NCI-H1092 treated with DMSO at 0.1 percent for 48 hours (cell line): Measurements from ENCODE around the gene SIK3.

Source experiments
- DNase-seq: peaks from one replicate; lab custom pipeline; 2025; lab: John Stamatoyannopoulos, UW

Gene SIK3

DNA sequence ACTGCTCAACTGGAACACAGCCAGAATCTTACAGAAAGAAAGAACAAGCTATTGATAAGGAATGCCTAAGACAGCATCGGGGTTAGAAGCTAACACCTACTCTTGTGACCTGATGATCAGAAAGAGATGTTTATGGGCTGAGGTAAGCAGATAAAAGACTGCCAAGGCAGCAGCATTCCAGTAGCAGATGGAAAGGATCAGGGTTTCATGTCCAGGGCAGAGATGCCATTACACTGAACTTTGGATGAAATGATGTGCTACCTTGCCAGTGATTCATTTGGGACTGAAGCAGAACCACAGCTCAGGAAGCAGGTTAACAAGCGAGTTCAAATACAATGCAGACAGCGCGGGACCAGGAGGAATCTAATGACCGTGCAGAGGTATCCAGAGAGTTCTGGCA is 233.7 kb downstream of the SIK3 start:
- no peak for DNase-seq

DNA sequence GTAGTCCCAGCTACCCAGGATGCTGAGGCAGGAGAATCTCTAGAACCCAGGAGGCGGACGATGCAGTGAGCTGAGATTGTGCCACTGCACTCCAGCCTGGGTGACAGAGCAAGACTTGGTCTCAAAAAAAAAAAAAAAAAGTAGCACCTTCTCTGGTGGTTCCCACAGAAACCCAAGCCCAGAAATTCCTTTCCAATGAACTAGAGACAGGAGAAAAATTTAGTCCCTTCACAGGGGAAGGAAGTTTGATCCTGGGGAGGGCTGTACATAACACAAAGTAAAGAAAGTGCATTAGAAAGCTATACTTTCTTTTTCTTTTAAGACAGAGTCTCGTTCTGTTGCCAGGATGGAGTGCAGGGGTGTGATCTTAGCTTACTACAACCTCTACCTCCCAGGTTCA is 235.3 kb downstream of the SIK3 start:
- no peak for DNase-seq

DNA sequence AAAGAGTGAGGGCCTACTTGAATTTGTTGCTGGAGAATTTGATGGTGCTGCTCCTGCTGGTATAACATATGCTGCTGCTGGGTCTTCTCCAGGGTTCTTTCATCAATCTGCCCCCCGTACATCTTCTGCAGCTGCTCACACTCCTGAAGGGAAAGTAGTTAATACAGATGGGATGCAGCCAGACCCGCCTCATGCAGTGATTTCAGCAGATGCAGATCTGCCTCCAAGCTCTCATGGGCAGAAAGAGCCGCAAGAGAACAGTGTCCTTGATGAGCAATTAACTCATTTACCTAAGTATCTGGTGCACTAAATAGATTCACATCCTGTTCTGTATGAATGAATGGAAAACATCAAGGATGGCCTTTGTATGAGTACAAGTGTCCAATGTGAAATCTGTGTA is 236.0 kb downstream of the SIK3 start:
- DNase-seq, result no peak

DNA sequence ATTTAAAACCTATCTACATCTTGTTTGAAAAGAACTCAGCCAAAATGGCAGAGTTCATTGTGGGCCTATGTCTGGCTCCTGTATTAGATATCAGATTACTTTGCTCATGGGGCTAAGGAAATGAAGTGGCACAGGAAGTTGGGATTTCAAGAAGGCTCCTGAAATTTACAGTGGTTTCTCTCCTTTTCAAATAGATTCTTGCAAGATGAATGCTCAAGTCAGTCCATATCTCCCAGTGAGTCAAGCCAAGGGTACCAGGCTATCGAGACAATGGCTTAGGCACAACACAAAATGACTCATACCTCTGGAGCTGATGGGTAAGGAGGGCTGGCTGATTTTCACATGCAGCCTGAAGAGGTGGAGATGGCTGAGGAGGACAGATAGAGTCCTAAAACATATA is 236.7 kb downstream of the SIK3 start:
- no peak for DNase-seq

DNA sequence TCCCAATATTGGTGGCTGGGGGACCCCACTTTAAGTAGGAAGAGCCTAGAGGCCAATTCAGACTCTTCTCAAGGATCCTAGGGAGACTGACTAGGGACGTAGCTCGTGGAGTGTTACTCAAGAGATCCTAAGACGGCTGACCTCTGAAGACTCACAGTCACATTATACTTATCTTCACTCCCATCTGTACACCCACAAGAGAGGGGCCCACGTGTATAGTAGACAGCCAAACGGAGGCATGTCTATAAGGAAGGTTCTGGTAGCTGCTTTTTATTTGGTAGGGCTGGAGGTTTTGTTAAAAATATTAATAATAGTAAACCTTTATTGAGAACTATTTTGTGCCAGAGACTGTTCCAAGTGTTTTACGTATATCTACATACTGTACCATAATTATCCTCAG is 237.9 kb downstream of the SIK3 start:
- no peak for DNase-seq

DNA sequence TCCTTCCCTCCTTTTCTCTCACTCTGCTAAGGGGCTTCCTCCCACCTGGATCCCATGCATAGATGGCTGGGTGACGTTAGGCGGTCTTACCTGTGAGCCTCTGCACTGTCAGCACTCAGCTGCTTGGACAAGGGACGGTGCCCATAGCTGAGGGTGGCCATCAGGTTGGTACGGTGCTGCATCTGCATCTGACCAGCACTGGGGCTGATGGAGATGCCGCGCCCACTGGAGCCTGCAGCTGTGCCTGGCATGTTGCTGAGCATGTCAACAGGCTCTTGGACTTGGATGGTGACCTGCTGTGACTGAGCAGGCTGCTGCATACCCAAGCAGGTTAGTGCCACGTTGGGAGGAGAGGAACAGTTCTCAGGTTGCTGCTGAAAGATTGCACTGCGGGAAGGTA is 239.1 kb downstream of the SIK3 start:
- no peak for DNase-seq

DNA sequence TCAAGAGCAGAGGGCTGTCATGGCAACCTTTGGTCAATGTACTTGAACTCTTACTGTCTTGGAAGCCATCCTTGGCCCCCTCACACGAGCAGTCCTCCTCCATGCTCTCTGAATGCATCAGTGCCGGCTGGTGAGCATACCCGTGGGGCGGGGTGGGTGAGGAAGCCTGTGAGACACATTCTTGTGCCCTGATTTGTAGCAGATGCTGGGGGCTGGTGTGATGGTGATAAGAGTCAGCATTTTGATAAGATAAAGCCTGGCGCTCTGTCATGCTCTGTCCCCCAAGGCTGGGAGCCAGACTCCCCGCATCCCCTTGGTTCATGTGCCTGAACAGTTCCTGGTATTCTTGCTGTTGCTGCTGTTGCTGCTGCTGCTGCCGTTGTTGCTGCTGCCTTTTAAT is 240.3 kb downstream of the SIK3 start:
- DNase-seq, result no peak

DNA sequence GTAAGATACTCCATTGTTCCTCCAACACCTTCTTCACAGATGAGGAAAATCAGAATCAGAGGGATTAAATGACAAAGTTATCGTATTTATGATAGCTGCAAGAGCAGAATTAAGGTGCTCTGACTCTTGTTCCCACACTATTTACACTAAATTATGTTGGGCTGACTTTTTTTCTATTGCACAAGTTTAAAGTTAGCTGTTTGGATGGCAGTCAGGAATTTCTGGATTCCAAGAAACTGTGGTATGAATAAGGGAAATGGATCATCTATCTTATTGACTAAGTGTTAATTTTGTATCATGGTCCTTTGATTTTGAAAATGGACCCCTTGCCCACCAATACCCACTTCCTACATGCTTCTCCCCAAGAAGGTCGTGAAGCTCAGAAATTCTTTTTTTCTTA is 240.9 kb downstream of the SIK3 start:
- no peak for DNase-seq

DNA sequence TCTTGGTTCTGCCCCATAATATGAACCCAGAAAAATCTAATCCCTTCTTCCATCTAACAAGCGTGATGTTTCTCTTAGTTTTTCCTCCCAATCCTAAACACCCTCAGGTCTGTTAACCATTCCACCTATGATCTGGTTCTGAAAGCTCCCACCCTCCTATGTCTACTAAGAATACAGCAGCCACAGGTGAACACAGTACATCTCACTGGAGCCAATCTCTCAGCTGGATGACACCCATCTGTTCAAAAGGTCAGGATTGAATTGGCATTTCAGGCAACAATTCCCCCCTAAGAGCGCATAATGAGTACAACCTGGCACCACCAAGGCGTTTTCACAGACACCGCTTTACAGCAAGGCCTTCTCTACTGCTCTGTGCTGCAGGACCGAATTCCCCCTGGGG is 241.8 kb downstream of the SIK3 start:
- no peak for DNase-seq

DNA sequence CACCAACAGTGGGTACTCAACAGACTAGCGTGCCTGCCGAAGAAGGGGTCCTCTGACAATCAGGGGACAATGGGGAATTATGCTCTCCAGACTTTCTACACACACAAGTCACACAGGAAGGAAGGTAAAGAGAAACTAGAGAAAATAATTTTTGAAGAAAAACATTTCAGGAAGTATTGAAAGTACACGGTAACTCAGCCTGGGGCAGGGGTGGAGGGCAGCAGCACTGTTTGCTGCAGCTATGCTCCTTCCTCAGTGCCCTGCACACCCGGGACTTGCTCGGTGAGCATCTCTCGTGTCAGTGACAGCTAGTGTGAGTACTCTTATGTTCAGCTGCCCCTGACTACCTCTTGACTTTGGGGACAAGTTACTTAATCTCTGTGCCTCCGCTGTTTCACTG is 242.8 kb downstream of the SIK3 start:
- DNase-seq, result no peak

DNA sequence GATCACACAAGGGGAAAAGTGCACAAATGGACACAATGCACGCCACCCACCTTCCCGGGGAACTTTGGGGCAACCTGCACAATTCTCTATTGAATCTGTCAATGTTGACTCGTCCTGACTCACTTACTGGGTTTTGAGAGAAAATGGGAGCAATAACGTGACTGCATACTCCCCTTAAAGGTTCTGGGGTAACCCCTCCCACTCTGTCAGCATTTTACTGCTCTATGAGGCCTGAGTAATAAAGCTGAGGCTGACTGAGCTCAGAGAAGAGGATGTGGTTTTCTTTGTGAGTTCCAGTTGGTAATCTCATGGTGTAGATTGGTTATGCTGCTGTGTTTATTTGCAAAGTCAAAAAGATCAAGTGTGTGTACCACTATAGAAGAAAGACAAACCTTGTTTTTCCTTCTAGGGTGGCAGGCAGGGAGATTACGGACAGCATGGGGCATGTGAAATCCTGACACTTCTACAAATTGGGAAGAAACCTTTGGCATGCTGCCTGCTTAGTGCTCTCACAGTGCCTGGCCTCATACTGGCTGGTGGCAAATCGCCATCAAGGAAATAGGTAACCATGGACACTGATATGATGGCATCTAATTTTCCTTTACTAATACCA is 244.7 kb downstream of the SIK3 start:
- no peak for DNase-seq

DNA sequence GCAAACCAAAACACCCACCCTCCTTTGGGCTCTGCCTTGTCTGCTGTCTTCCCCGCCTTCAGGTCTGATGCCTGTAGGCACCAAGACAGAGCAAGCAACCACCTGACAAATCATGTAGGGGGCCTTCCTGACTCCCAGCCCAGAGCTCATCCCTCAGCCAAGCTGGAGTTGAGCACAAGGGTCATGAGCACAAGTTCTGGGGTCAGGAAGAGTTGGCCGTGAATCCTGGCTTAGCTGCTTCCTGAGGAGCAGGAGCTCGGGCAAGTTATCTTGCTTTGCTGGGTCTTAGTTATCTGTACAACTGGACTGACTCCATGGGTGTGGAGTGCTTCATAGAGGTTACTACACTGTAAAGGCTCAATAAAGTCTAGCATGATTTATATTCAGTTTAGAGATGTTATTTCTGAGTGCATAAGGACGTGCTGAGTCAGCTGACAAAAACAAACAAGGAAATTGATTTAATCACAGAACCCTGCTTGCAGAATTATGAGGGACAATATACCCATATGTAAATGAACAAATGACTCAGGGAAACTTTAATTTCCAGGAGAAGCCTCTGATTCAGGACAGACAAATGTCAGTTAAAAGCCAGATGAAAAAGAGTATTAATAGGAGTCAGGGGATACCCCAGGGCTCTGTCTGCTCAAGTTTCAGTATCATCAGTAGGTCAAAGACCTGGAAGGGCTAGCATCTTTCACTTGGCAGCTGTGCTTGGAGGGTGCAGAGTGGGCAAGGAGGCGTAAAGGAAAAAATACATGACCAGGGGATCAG is 245.8 kb downstream of the SIK3 start:
- DNase-seq, result no peak

DNA sequence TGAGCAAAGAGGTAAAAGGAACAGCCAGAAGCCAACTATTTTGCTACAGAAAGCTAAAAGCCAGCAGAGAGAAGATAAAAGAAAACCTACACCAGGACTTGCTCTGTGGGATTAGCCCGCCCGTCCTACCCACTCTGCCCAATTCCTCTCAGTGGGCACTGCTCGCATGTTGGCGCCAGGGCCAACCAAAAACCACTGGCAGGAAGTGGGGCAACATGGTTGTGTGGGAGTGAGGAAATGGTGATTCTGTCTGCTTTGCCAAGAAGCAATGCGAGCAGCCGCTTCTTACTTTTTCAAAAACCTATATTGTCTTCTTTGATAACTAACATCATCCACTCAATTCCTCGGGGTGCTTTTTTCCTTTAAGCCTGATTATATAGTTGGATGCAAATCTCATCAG is 246.6 kb downstream of the SIK3 start:
- no peak for DNase-seq

DNA sequence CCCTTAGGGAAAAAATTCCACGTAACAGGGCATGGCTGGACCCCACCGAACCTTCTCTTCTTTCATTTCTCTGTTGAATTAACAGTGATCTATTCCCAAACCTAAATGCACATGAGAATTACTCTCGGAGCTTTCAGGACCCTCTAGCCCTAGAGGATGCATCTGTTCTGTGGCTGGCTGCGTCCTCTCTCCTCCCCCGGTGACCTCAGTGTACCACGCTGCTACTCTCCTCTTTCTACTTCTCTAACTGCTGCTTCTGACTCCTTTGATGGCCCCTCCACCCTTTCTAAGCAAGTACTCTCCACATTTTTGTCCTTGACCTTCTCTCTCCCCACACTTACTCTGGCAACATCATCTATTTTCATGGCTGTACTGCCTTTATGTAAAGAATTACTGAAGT is 248.7 kb downstream of the SIK3 start:
- DNase-seq, result no peak

DNA sequence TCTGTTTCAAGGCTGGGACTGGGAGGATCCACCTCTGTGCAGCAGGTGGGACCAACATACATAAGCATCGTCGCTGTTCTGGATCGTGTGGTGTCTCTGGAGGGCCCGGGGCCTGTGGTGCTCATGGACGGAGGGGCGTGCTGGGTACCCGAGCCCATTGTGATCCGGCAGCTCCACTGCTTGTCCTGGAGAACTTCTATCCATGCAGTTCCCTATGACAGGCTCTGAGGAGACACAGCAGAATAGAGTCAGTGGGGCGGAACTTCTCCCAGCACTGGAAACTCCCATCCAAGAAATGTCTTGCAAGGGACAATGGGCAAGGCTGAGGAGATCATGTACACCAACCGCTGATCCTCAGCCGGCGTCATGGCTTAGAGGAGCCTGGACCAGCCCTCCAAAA is 249.2 kb downstream of the SIK3 start:
- DNase-seq, result no peak

DNA sequence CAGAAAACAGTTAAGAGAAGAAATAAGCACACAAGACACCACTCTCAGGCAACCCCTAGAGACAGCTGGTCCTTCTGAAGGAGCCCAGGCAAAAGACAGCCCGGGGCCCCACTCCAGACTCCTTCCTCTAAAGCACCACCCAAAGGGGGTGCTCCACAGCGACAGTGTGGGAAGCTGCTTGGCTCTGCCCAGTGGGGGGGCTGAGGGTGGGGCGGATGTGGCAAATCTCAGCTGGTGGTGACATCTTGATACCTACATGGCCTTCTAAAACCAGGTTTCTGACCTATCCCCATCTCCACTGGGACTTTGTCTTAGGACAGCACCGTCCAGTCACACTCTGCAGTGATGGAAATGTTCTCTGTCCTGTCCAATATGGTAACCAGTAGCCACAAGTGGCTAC is 250.6 kb downstream of the SIK3 start:
- no peak for DNase-seq

DNA sequence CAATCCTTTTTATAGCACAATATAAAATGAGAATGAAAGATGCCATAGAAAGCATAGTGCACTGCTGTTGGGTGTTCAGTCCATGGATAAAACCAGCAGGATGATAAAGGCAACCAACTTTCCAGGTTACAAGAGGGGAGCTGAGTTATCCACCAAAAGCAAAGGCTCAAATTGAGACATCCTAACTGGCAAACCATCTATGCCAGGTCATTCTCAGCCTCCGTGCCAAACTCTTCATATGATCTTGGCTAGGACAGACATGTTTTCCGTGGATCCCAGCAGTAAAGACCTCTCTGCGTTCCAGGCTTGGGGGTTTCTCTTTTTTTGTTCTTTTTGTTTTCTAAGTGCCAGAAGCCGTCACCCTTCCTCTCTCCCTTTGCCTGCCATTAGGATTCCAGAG is 253.5 kb downstream of the SIK3 start:
- DNase-seq, result no peak

DNA sequence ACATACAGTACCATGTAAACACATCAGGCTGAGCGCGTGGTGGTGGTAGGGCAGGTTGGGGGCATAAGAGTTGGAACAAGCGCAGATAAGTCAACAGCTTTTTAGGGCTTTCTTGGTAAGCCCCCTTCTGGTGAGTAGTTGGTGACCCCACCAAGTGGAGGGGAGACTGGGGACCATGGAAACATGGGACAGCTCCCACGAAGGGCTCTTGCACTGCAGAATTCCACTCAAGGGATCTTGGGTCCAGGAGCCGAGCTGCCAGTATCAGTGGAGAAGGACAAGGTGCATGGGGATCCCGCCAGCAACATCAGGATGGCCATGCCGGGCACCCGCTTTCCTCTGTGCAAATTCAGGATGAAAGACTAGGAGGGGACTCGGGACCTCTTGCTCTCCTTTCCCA is 254.6 kb downstream of the SIK3 start:
- no peak for DNase-seq

DNA sequence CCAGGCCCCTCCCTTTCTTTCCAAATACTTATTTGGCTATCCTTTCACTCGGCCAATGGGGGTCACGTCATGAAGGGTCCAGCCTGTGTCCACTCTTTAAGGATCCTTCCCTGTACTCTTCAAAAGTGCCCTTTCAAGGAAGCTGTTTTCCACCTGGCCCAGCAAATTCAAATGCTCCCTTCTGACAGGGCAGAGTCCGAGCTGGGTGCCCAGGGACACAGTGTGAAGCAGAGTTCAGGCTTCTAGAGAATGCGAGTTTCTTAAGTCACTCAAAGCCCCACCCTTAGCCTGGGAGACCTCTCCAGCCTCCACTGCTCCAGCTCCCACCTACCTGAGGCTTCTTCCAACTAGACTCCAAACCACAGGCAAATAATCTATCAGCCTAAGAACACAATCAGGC is 255.3 kb downstream of the SIK3 start:
- DNase-seq, result no peak

DNA sequence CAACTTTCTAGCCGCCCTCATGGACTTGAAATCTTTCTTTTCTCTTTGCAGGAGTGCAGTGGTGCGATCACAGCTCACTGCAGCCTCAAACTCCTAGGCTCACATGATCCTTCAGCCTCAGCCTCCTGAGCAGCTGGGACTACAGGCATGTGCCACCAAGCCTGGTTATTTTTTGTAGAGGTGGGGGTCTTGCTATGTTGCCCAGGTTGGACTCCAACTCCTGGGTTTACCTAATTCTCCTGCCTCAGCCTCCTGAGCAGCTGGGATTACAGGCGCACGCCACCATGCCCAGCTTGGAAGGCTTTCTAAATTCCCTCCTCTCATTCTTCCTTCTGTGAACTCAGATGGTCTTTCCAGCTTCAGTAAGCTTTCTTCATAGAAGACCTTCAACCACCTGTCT is 256.1 kb downstream of the SIK3 start:
- no peak for DNase-seq

DNA sequence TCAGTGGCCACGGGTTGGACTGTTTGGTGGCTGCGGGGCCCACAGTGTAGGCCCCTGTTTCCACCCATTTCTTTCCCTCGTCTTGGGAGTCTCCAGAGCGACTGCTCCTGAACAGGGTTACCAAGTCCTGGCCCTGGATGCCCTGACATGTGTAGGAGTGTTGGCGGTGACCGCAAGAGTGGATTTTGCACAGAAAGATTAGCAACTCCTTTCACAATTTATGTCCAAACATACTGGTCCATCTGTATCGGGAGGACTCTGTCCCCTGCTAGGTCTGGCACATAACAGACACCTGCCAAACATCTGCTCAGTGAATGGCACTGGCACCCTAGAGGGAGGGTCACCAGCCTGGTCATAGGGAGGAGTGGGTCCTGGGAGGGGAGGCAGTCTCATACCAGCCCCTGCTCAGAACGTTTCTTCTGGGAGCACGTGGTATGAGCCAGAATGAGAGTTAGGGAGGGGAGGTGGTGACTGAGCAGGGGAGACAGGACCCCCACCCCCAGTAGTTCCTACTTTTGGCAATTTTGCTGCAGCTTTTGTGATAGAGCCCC is 257.4 kb downstream of the SIK3 start:
- no peak for DNase-seq

DNA sequence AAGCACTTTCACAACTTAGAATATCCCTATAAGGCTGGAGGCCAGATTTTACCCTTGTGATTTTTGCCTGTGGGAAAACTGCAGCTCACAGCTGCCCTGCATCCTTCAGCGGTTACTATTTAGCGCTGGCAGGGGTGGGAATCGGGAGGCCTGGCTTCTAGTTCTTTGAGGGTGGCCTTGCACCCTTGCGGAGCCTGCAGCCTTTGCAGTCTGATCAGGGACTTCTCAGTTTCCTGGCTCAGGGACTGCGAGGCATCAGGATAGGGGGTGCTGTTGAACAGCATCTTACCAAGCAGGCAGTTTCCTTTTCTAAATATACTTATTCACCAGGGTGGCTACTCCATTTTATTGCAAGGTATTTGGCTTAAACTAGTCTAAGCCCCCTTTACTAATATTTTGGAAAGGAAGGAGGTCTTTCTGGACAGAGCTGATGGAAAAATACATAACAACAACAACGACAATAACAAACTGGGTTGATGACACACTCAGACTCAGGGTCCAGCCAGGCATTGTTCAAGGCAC is 257.9 kb downstream of the SIK3 start:
- no peak for DNase-seq

DNA sequence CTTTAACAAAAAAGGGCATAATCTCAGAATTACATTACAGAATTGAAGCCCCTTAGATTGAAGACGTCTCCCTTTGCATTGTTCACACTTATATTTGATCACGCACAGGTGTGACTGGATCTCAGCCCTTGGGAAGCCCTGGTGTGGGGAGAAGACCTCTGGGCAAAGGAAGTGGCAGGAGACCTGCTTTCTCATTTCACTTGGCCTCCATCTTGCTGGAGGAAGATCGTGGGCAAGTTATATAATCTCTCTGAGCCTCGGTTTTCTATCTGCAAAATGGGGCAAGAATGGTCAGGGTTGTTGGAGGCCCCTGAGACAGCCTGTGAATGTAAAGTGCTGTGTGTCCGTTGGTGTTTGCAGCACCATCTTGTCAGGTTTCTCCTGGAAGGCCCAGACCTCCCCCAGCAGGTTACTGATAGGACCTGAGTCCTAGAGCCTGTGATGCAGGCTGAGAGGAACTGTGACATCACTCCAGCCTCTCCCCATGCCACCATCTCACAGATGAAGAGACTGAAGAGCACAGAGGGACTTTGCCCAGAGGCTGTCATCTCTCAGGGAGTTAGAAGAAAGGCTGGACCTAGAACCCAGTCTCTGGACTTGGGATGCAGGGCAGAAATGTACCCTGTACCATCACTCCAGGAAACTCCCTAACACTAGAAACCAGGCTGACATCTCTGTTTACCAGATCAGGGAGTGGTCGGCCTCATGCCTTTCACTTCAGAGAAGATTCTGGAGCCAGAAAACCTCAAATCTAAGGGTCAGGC is 259.7 kb downstream of the SIK3 start:
- DNase-seq, result no peak
